K562 (cell line): ENCODE results near the gene TMEM147. TPM values are rescaled to one million over a fixed set of nuclear protein-coding genes. Genes with fewer than 3 reads are reported as not detected.
A peak's percentile ranks its signal among the peaks of the same experiment; 100 is the strongest.

Source experiments
- CLOCK ChIP-seq: fragments of 250-450 bp; sonication (Bioruptor Pico); IDR thresholded peaks from 2 replicates; pipeline ENCODE4 v1.4.0; 2020; ENCODE audit warnings: mild to moderate bottlenecking, moderate library complexity, borderline replicate concordance
- CUX1 ChIP-seq: fragments of 200-800 bp; sonication (Bioruptor generic); IDR thresholded peaks from 2 replicates; pipeline ENCODE4 v1.6.1; 2016; ENCODE audit warnings: missing genetic modification characterization, missing compliant biosample characterization
- DPF2 ChIP-seq: fragments of 450-650 bp; IDR thresholded peaks from 2 replicates; pipeline ENCODE4 v1.6.1; 2016
- MYC ChIP-seq, 2 experiments: fragments of 250-450 bp in 1 of 2; sonication (Bioruptor Pico) in 1 of 2; IDR thresholded peaks; 2 replicates each; pipeline versions ENCODE4 v1.5.1 to v1.6.1; 2012 to 2021; ENCODE audit warnings: low read depth in 2 of 2, borderline replicate concordance in 1 of 2, improper control_type of control experiment in 1 of 2, low read length in 1 of 2, mild to moderate bottlenecking in 1 of 2, moderate library complexity in 1 of 2
- MYNN ChIP-seq, 2 experiments: sonication (generic); formaldehyde crosslinking in 1 of 2; IDR thresholded peaks; 2 replicates each; pipeline versions ENCODE4 v1.5.0 to v1.6.1; 2016 to 2020; ENCODE audit warnings: antibody characterized with exemption in 1 of 2, missing genetic modification reagents in 1 of 2
- TFAP4 ChIP-seq: sonication (generic); formaldehyde crosslinking; IDR thresholded peaks from 2 replicates; pipeline ENCODE4 v1.8.0; 2022; ENCODE audit warnings: missing genetic modification reagents, mild to moderate bottlenecking, moderate library complexity, borderline replicate concordance
- THAP12 ChIP-seq: fragments of 250-450 bp; sonication (Bioruptor Pico); IDR thresholded peaks from 2 replicates; pipeline ENCODE4 v1.9.0; 2021; ENCODE audit warnings: mild to moderate bottlenecking, inconsistent platforms
- ZC3H4 ChIP-seq: sonication (generic); formaldehyde crosslinking; IDR thresholded peaks from 2 replicates; pipeline ENCODE4 v1.9.0; 2021; ENCODE audit warnings: missing genetic modification reagents, borderline replicate concordance
- polyA plus RNA-seq, 8 experiments: library from polyadenylated mRNA; depleted of rRNA in 4 of 8; stranded (reverse) in 5 of 8; unstranded in 3 of 8; fragments of >200 nt; fragmentation: Nextera tagmentation in 2 of 8; fragmentation: Illumina TruSeq in 1 of 8; extraction: Ambion mirVana in 2 of 8; extraction: Trizol in 1 of 8; gene quantifications; 2 replicates each; pipeline versions ENCODE4 v1.2.1 to v1.2.3, GENCODE V29; 2011 to 2014; ENCODE audit warnings: inconsistent platforms in 1 of 8, missing spikeins in 1 of 8
- total RNA-seq, 7 experiments: library from RNA; depleted of rRNA in 6 of 7; stranded (reverse); fragments of >200 nt in 6 of 7; fragmentation: Illumina TruSeq in 2 of 7; extraction: Trizol in 2 of 7; gene quantifications; 2 replicates each; pipeline versions ENCODE4 v1.2.1 to v1.2.3, GENCODE V29; 2011 to 2021; ENCODE audit warnings: low replicate concordance in 1 of 7

The TMEM147 gene
- total and polyA plus RNA-seq, 9 of the 15 experiments (the other 6 are each of a cell fraction or from before 2014, with no cell fraction given): 73.8 to 194 (median 142) TPM

- TF ChIP-seq CUX1 (CRISPR knock-in tag) (no peak), TFAP4 (CRISPR knock-in tag) (0 out of 2 replicates have a peak, but pooled peaks have one; percentile 8), MYC (IDR thresholded peaks at IDR 0.05; ENCODE audit: low read depth, low read length) (peak; percentile 57; the same call in 1 of the 2 replicates), MYC (CRISPR knock-in tag; IDR thresholded peaks at IDR 0.05; ENCODE audit: borderline replicate concordance, low read depth) (no peak), THAP12 (no peak), MYNN (IDR thresholded peaks at IDR 0.05) (no peak), MYNN (CRISPR knock-in tag; IDR thresholded peaks at IDR 0.05) (no peak), ZC3H4 (CRISPR knock-in tag) (no peak), CLOCK (CRISPR knock-in tag) (no peak), DPF2 (no peak)
These were observed 10.0 kb downstream of the TMEM147 start (continued) for GRCh38 chr19:35555301-35556005.
